Parathyroid adenoma (tissue), 2 donors: ENCODE results near the gene SUMO3.

Experiments used
- H2AFZ ChIP-seq: fragments of 300-600 bp; sonication (generic); one replicate; pipeline ENCODE4 v1.7.0; 2017; ENCODE audit warnings: antibody characterized with exemption, mild to moderate bottlenecking
- H3K27ac ChIP-seq: fragments of 300-600 bp; sonication (generic); one replicate; pipeline ENCODE4 v1.7.0; 2017
- H3K27me3 ChIP-seq: fragments of 300-600 bp; sonication (generic); one replicate; pipeline ENCODE4 v1.7.0; 2017; ENCODE audit warnings: low read length; ENCODE audit not compliant: control insufficient read depth, insufficient read depth
- H3K36me3 ChIP-seq: fragments of 300-600 bp; sonication (generic); one replicate; pipeline ENCODE4 v1.7.0; 2017; ENCODE audit warnings: low read length; ENCODE audit not compliant: control insufficient read depth, insufficient read depth
- H3K4me1 ChIP-seq: fragments of 300-600 bp; sonication (generic); one replicate; pipeline ENCODE4 v1.7.0; 2017; ENCODE audit warnings: control low read depth
- H3K4me2 ChIP-seq: fragments of 300-600 bp; sonication (generic); one replicate; pipeline ENCODE4 v1.7.0; 2017; ENCODE audit warnings: low read length
- H3K4me3 ChIP-seq: fragments of 300-600 bp; sonication (generic); one replicate; pipeline ENCODE4 v1.7.0; 2017; ENCODE audit warnings: low read depth, low read length
- H3K79me2 ChIP-seq: fragments of 300-600 bp; sonication (generic); one replicate; pipeline ENCODE4 v1.7.0; 2017; ENCODE audit warnings: control low read depth
- H3K9ac ChIP-seq: fragments of 300-600 bp; sonication (generic); one replicate; pipeline ENCODE4 v1.7.0; 2017; ENCODE audit warnings: mild to moderate bottlenecking
- H3K9me3 ChIP-seq: fragments of 300-600 bp; sonication (generic); one replicate; pipeline ENCODE4 v1.7.0; 2017; ENCODE audit warnings: low read length; ENCODE audit not compliant: control insufficient read depth
- CTCF ChIP-seq: fragments of 300-600 bp; sonication (generic); IDR thresholded peaks from one replicate; pipeline ENCODE4 v1.7.0; 2017; ENCODE audit warnings: antibody characterized with exemption, mild to moderate bottlenecking
- donor health status: primary hyperparathyroidism.

SUMO3 gene

GRCh38 chr21:44840771-44841170 lies 22.9 kb upstream of the SUMO3 start:
- Histone ChIP-seq H2AFZ (no peak overlapping the region), H3K36me3 (no peaks in the 10 kb centered on the region), H3K4me2 (no peak overlapping the region), H3K9me3 (no peaks in the 10 kb centered on the region), H3K9ac (no peak overlapping the region), H3K27ac (no peak overlapping the region), H3K4me1 (no peaks in the 10 kb centered on the region), H3K27me3 (no peaks in the 10 kb centered on the region), H3K79me2 (no peaks in the 10 kb centered on the region), H3K4me3 (no peak overlapping the region)
- no peak for TF ChIP-seq CTCF

GRCh38 chr21:44838951-44839350 lies 21.1 kb upstream of the SUMO3 start:
- Histone ChIP-seq H3K79me2 (no peaks in the 10 kb centered on the region), H3K9ac (no peak overlapping the region), H3K36me3 (no peaks in the 10 kb centered on the region), H3K27ac (no peak overlapping the region), H3K4me2 (no peak overlapping the region), H3K9me3 (no peaks in the 10 kb centered on the region), H3K27me3 (no peaks in the 10 kb centered on the region), H2AFZ (no peak overlapping the region), H3K4me3 (no peak overlapping the region), H3K4me1 (no peaks in the 10 kb centered on the region)
- TF ChIP-seq CTCF = no peak

- Histone ChIP-seq H3K9ac (no peak overlapping the region), H3K4me2 (no peak overlapping the region), H3K79me2 (no peaks in the 10 kb centered on the region), H3K4me3 (no peak overlapping the region), H2AFZ (no peak overlapping the region), H3K27me3 (no peaks in the 10 kb centered on the region), H3K4me1 (no peaks in the 10 kb centered on the region), H3K27ac (no peak overlapping the region), H3K36me3 (no peaks in the 10 kb centered on the region), H3K9me3 (no peaks in the 10 kb centered on the region)
- TF ChIP-seq CTCF = no peak
Observed at GRCh38 chr21:44838039-44838895, 20.4 kb upstream of the SUMO3 start.

- H2AFZ ChIP-seq = no peak overlapping the region
- no peak for TF ChIP-seq CTCF
- no peak overlapping the region for H3K27ac ChIP-seq
- H3K79me2 ChIP-seq = no peaks in the 10 kb centered on the region
- no peak overlapping the region for H3K4me2 ChIP-seq
- H3K9me3 ChIP-seq = no peaks in the 10 kb centered on the region
- no peak overlapping the region for H3K4me3 ChIP-seq
- no peaks in the 10 kb centered on the region for H3K27me3 ChIP-seq
- no peaks in the 10 kb centered on the region for H3K4me1 ChIP-seq
- no peak overlapping the region for H3K9ac ChIP-seq
- H3K36me3 ChIP-seq = no peaks in the 10 kb centered on the region
Observed at GRCh38 chr21:44837537-44837936, 19.7 kb upstream of the SUMO3 start.
